Left lung (tissue), 10 donors: Measurements from ENCODE around the gene MTUS2. TPM values are rescaled to one million over a fixed set of nuclear protein-coding genes. Genes with fewer than 3 reads are reported as not detected.
A peak's percentile ranks its signal among the peaks of the same experiment; 100 is the strongest.

Experiments
- ATAC-seq: fragments of 200-7000 bp; cut with Tn5 transposase; one replicate; pipeline ENCODE4 v1.9.1; 2020; ENCODE audit warnings: moderate library complexity
- DNase-seq, 4 donors: peaks; one replicate each; pipeline ENCODE4 v3.0.0-alpha.2; 2013 to 2020
- H3K27ac ChIP-seq, 2 donors: fragments of 200-600 bp; sonication (generic) in 1 of 2; one replicate each; pipeline versions ENCODE4 v1.5.0 to v1.8.0; 2020 to 2021
- H3K27me3 ChIP-seq, 2 donors: fragments of 200-600 bp; sonication (generic) in 1 of 2; one replicate each; pipeline versions ENCODE4 v1.5.0 to v1.8.0; 2020 to 2021
- H3K36me3 ChIP-seq, 2 donors: fragments of 200-600 bp; sonication (generic) in 1 of 2; one replicate each; pipeline versions ENCODE4 v1.5.0 to v1.8.0; 2020 to 2021
- H3K4me1 ChIP-seq, 2 donors: fragments of 200-600 bp; one replicate each; pipeline ENCODE4 v1.8.0; 2021
- H3K4me3 ChIP-seq, 2 donors: fragments of 200-600 bp; sonication (generic) in 1 of 2; one replicate each; pipeline versions ENCODE4 v1.5.0 to v1.8.0; 2020 to 2021; ENCODE audit warnings: mild to moderate bottlenecking in 1 of 2
- H3K9me3 ChIP-seq, 2 donors: fragments of 200-600 bp; sonication (generic) in 1 of 2; one replicate each; pipeline versions ENCODE4 v1.5.0 to v1.8.0; 2020 to 2021
- CTCF ChIP-seq, 2 donors: fragments of 200-600 bp; sonication (generic) in 1 of 2; IDR thresholded peaks; one replicate each; pipeline versions ENCODE4 v1.5.0 to v1.8.0; 2021; ENCODE audit warnings: antibody characterized with exemption in 2 of 2
- intact Hi-C, 2 donors: fragments of 100-400 bp; cut with DNase I; formaldehyde crosslinking; loops; one replicate each; pipeline versions ENCODE4 v1.11.2 to v1.14.2; 2022
- polyA plus RNA-seq, 6 donors: library from polyadenylated mRNA; unstranded; fragments of 120-200 nt; gene quantifications; one replicate each; pipeline ENCODE4 v1.2.1, GENCODE V29; 2013; ENCODE audit not compliant: insufficient read length in 6 of 6
- total RNA-seq, 2 donors: library from RNA; stranded (reverse); fragmentation: NEBNext Ultra II Directional; extraction: Animal tissue kit (Norgen Biotek cat#: 25700); gene quantifications; one replicate each; pipeline ENCODE4 v1.2.1, GENCODE V29; 2021
- donor health status: DM: no; HTN: yes; CAD: no.
- donor health status: DM: no; HTN: no; CAD: no.

The MTUS2 gene
- total and polyA plus RNA-seq, 8 donors, result 0.21 to 0.92 (median 0.50) TPM

- intact Hi-C loops, result no loop called here
- peaks cover 0 to 15% of the 10 kb centered on the region in 2 donors for H3K9me3 ChIP-seq
- H3K36me3 ChIP-seq, result no peaks in the 10 kb centered on the region
- ATAC-seq, result no peak
- no peaks in the 10 kb centered on the region for H3K27me3 ChIP-seq
- H3K4me1 ChIP-seq, result no peaks in the 10 kb centered on the region
- H3K27ac ChIP-seq, result no peak overlapping the region
- no peak for TF ChIP-seq CTCF (IDR thresholded peaks at IDR 0.05)
- DNase-seq, result no peak
- H3K4me3 ChIP-seq, result no peak overlapping the region
Observed at GRCh38 chr13:29081697-29082440, 261.7 kb downstream of the MTUS2 start.

GRCh38 chr13:29099781-29100406 is 279.8 kb downstream of the MTUS2 start:
- H3K9me3 ChIP-seq, result no peaks in the 10 kb centered on the region
- no peaks in the 10 kb centered on the region for H3K4me1 ChIP-seq
- no peak overlapping the region for H3K4me3 ChIP-seq
- no peak for TF ChIP-seq CTCF (IDR thresholded peaks at IDR 0.05)
- intact Hi-C loops, result no loop called here
- no peaks in the 10 kb centered on the region for H3K27me3 ChIP-seq
- no peak for ATAC-seq
- H3K27ac ChIP-seq, result no peak overlapping the region
- no peak for DNase-seq
- H3K36me3 ChIP-seq, result no peaks in the 10 kb centered on the region

- Histone ChIP-seq H3K27me3 (no peaks in the 10 kb centered on the region), H3K4me1 (no peaks in the 10 kb centered on the region), H3K27ac (no peak overlapping the region), H3K9me3 (no peaks in the 10 kb centered on the region), H3K36me3 (no peaks in the 10 kb centered on the region), H3K4me3 (no peak overlapping the region)
- peak in 1 of 4 donors; percentile 57 for DNase-seq
- TF ChIP-seq CTCF (IDR thresholded peaks at IDR 0.05), result no peak
- intact Hi-C loops, result no loop called here
- ATAC-seq, result no peak
Observed at GRCh38 chr13:29100758-29101157, 280.6 kb downstream of the MTUS2 start.

- H3K27ac ChIP-seq, result no peak overlapping the region
- TF ChIP-seq CTCF (IDR thresholded peaks at IDR 0.05), result no peak
- no peaks in the 10 kb centered on the region for H3K27me3 ChIP-seq
- no peaks in the 10 kb centered on the region for H3K4me1 ChIP-seq
- H3K4me3 ChIP-seq, result no peak overlapping the region
- intact Hi-C loops, result no loop called here
- ATAC-seq (no peak), DNase-seq (no peak)
- H3K9me3 ChIP-seq, result no peaks in the 10 kb centered on the region
- no peaks in the 10 kb centered on the region for H3K36me3 ChIP-seq
Observed at GRCh38 chr13:29101409-29101808, 281.3 kb downstream of the MTUS2 start.

- DNase-seq, result no peak
- H3K4me1 ChIP-seq, result no peaks in the 10 kb centered on the region
- intact Hi-C loops, result no loop called here
- no peaks in the 10 kb centered on the region for H3K36me3 ChIP-seq
- H3K4me3 ChIP-seq, result no peak overlapping the region
- H3K27me3 ChIP-seq, result no peaks in the 10 kb centered on the region
- no peaks in the 10 kb centered on the region for H3K9me3 ChIP-seq
- no peak for ATAC-seq
- H3K27ac ChIP-seq, result no peak overlapping the region
- no peak for TF ChIP-seq CTCF (IDR thresholded peaks at IDR 0.05)
Observed at GRCh38 chr13:29101905-29102304, 281.8 kb downstream of the MTUS2 start.
